ENCODE measurements around the gene ZMYM5.

DNA sequence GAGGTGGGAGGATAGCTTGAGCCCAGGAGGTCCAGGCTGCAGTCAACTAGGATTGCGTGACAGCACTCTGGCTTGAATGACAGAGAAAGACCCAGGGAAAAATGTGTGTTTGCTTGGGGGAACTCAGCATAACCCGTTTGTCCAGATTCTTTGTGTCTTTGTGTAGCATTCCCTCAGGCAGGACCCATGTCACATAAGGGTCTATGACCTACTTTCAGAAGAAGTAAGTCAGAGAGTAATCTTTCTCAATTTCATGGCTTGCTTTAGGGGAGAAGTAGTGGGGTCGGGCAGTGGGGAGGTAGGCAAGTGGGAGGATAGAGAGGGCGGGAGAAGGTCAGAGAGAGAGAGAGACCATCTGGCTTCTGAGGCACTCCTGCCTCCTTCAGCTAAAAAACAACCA is 68.8 kb downstream of the ZMYM5 start:
- TF ChIP-seq SP1 (IDR thresholded peaks at IDR 0.05): no peak
- no peak for TF ChIP-seq SUZ12 (IDR thresholded peaks at IDR 0.05)
- TF ChIP-seq FOXM1 (IDR thresholded peaks at IDR 0.05; ENCODE audit: borderline replicate concordance): no peak
- TF ChIP-seq FOXA1 (IDR thresholded peaks at IDR 0.05): no peak
- TF ChIP-seq TARDBP (IDR thresholded peaks at IDR 0.05): no peak
- TF ChIP-seq FOXK2 (IDR thresholded peaks at IDR 0.05): no peak
- TF ChIP-seq ELF4 (IDR thresholded peaks at IDR 0.05): no peak
- no peak for TF ChIP-seq CTBP1 (IDR thresholded peaks at IDR 0.05; ENCODE audit: borderline replicate concordance)
- TF ChIP-seq, protein P1, sequence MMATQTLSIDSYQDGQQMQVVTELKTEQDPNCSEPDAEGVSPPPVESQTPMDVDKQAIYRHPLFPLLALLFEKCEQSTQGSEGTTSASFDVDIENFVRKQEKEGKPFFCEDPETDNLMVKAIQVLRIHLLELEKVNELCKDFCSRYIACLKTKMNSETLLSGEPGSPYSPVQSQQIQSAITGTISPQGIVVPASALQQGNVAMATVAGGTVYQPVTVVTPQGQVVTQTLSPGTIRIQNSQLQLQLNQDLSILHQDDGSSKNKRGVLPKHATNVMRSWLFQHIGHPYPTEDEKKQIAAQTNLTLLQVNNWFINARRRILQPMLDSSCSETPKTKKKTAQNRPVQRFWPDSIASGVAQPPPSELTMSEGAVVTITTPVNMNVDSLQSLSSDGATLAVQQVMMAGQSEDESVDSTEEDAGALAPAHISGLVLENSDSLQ (IDR thresholded peaks at IDR 0.05): no peak
